ENCODE results near the gene AKR1C4. TPM values are rescaled to one million over a fixed set of nuclear protein-coding genes. Genes with fewer than 3 reads are reported as not detected.

Gene AKR1C4
- total and polyA plus RNA-seq, 2 experiments from 2014 or later = 0.40 to 1.7 TPM

GRCh38 chr10:5147981-5148677, 48.5 kb upstream of the AKR1C4 start:
- Histone ChIP-seq H2AFZ (no peak overlapping the region), H4K20me1 (ENCODE audit: insufficient read depth, poor library complexity, severe bottlenecking) (no peaks in the 10 kb centered on the region), H3K27ac (peak overlapping the region; percentile 87), H3K27me3 (no peaks in the 10 kb centered on the region), H3K36me3 (replicated peaks; ENCODE audit: insufficient read depth, low read depth) (no peaks in the 10 kb centered on the region), H3K9me2 (replicated peaks; ENCODE audit: insufficient read depth) (no peaks in the 10 kb centered on the region), H3K4me2 (peak overlapping the region; percentile 33), H3K4me1 (ENCODE audit: insufficient read depth) (peaks cover 23% of the 10 kb centered on the region), H3K79me2 (no peaks in the 10 kb centered on the region), H3K9me3 (ENCODE audit: low read depth) (no peaks in the 10 kb centered on the region), H3K4me3 (no peak overlapping the region)
- WGBS (ENCODE audit: low lambda C conversion rate, missing lambda C conversion rate) = 47% methylated on average over 3 of the region's 3 CpGs
- no peak for DNase-seq (ENCODE audit: low spot score)
- TF ChIP-seq EZH2phosphoT487 (IDR thresholded peaks at IDR 0.05; ENCODE audit: low read depth, severe bottlenecking, unreplicated experiment) (no peak), EZH2 (IDR thresholded peaks at IDR 0.05; ENCODE audit: borderline replicate concordance) (no peak), CTCF (IDR thresholded peaks at IDR 0.05; ENCODE audit: poor library complexity) (no peak)

GRCh38 chr10:5148678-5149032, 48.0 kb upstream of the AKR1C4 start:
- H3K4me2 ChIP-seq = peak overlapping the region; percentile 30
- no peak for DNase-seq (ENCODE audit: low spot score)
- 79% methylated on average over 1 of the region's 1 CpG for WGBS (ENCODE audit: low lambda C conversion rate, missing lambda C conversion rate)

GRCh38 chr10:5151076-5151475, 45.6 kb upstream of the AKR1C4 start:
- no peaks in the 10 kb centered on the region for H3K79me2 ChIP-seq
- no peak overlapping the region for H3K4me3 ChIP-seq
- H3K9me3 ChIP-seq (ENCODE audit: low read depth) = no peaks in the 10 kb centered on the region
- peaks cover 23% of the 10 kb centered on the region for H3K4me1 ChIP-seq (ENCODE audit: insufficient read depth)
- H4K20me1 ChIP-seq (ENCODE audit: insufficient read depth, poor library complexity, severe bottlenecking) = no peaks in the 10 kb centered on the region
- no peak overlapping the region for H3K4me2 ChIP-seq
- no peak overlapping the region for H2AFZ ChIP-seq
- H3K27me3 ChIP-seq = no peaks in the 10 kb centered on the region
- WGBS (ENCODE audit: low lambda C conversion rate, missing lambda C conversion rate) = 88% methylated on average over 3 of the region's 3 CpGs
- no peak for DNase-seq (ENCODE audit: low spot score)
- TF ChIP-seq EZH2phosphoT487 (IDR thresholded peaks at IDR 0.05; ENCODE audit: low read depth, severe bottlenecking, unreplicated experiment) (no peak), CTCF (IDR thresholded peaks at IDR 0.05; ENCODE audit: poor library complexity) (no peak), EZH2 (IDR thresholded peaks at IDR 0.05; ENCODE audit: borderline replicate concordance) (no peak)
- H3K27ac ChIP-seq = no peak overlapping the region
- H3K36me3 ChIP-seq (replicated peaks; ENCODE audit: insufficient read depth, low read depth) = no peaks in the 10 kb centered on the region
- H3K9me2 ChIP-seq (replicated peaks; ENCODE audit: insufficient read depth) = no peaks in the 10 kb centered on the region

More at GRCh38 chr10:5148678-5149032, 48.0 kb upstream of the AKR1C4 start:
- Histone ChIP-seq H3K27ac (peak overlapping the region; percentile 87), H2AFZ (no peak overlapping the region), H3K4me3 (no peak overlapping the region), H3K27me3 (no peaks in the 10 kb centered on the region), H4K20me1 (ENCODE audit: insufficient read depth, poor library complexity, severe bottlenecking) (no peaks in the 10 kb centered on the region), H3K36me3 (replicated peaks; ENCODE audit: insufficient read depth, low read depth) (no peaks in the 10 kb centered on the region), H3K79me2 (no peaks in the 10 kb centered on the region), H3K9me2 (replicated peaks; ENCODE audit: insufficient read depth) (no peaks in the 10 kb centered on the region), H3K9me3 (ENCODE audit: low read depth) (no peaks in the 10 kb centered on the region), H3K4me1 (ENCODE audit: insufficient read depth) (peaks cover 23% of the 10 kb centered on the region)
- TF ChIP-seq EZH2 (IDR thresholded peaks at IDR 0.05; ENCODE audit: borderline replicate concordance) (no peak), CTCF (IDR thresholded peaks at IDR 0.05; ENCODE audit: poor library complexity) (no peak), EZH2phosphoT487 (IDR thresholded peaks at IDR 0.05; ENCODE audit: low read depth, severe bottlenecking, unreplicated experiment) (no peak)

Data from hepatocyte (in vitro differentiated cells).